ENCODE data around the gene GMPS. TPM values are rescaled to one million over a fixed set of nuclear protein-coding genes. Genes with fewer than 3 reads are reported as not detected.
"Not testable (repeated sequence)": the region's sequence is repeated elsewhere in the genome, so short reads cannot be mapped to it uniquely, and the experiment has no call there.

GMPS gene
- total RNA-seq, 1 experiment from 2014 or later = 29.7 TPM

DNA sequence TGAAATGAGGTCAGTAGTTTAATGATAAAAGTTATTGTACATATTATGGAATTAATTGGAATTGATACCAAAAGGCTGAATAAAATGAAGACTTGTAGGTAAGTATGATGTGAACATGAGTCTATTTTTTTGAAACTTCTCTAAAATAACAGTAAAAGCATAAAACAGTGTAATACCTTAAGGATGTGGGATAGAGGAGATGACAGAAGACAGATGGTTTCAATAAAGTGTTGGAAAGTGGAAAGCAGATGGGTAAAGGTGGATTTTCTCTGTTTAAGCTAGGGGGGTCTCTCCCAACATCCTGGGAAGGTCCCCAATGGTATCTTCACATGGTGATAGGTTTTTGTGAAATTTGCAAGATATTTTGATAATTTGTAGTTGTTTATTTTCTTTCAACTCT, 41.6 kb downstream of the GMPS start:
- no peak for DNase-seq (ENCODE audit: low read depth)
- in situ Hi-C loops (cut with HindIII; ENCODE audit: low pct_unique_long_range_greater_than_20kb, low sequenced_read_pairs) = no loop called here

DNA sequence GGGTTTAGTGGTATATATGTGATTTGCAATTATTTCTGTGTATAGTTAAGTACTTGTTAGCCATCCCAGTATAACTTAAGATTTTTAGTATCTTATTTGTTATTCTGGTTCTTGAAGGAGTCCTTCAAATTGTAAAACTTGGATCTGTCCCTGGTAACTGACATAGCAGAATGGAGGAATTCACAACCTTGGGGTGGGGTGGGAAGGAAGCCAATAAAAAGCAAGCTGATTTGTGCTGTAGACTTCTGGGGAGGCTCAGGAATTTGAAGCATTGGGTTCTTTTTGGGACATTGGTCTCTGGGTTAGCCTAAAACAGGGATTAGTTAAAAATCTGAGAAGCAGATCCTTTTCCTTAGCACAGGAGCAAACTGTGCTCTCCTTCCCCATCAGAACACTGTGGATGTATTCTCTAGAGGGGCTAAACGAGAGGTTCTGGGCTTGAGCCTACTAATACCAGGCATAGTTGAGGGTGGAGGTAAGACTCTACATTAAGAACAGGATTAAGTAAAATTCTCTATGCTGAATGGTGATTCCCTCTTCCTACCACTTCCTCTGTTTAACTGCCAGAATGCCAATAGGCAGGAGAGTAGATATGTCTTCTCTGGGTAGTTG, 42.2 kb downstream of the GMPS start:
- in situ Hi-C loops (cut with HindIII; ENCODE audit: low pct_unique_long_range_greater_than_20kb, low sequenced_read_pairs) = no loop called here
- DNase-seq (ENCODE audit: low read depth) = no peak

DNA sequence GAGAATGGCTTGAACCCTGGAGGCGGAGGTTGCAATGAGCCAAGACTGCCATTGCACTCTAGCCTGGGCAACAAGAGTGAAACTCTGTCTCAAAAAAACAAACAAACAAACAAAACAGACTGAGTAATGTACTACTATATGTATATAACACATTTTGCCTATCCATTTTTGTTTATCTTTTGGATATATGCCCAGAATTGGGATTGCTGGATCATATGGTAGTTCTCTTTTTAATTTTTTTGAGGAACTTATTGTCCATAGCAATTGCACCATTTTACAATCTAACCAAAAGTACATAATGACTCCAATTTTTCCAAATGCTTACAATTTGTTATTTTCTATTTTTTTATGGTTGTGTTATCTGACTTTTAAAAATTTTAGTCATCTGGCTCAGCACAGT, 47.3 kb downstream of the GMPS start:
- in situ Hi-C loops (cut with HindIII; ENCODE audit: low pct_unique_long_range_greater_than_20kb, low sequenced_read_pairs) = no loop called here
- no peak for DNase-seq (ENCODE audit: low read depth)

DNA sequence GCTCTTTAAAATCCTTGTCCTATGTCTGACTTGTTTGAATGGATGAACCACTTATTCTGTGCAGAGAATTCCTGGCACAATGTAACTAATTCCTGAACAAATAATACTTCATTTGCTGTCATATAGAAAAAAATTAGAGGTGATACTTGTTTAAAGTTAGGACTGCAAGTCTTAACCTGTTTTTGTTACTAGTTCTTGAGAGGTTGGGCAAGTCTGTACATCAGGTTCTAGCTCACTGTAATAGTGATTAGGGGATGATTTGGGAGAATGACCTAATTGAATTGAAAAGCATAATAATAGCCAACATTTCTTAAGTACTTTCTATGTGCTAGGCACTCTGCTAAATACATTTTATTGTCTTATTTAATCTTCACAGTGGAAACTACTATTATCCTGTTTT, 49.3 kb downstream of the GMPS start:
- DNase-seq (ENCODE audit: low read depth) = no peak
- in situ Hi-C loops (cut with HindIII; ENCODE audit: low pct_unique_long_range_greater_than_20kb, low sequenced_read_pairs) = no loop called here

DNA sequence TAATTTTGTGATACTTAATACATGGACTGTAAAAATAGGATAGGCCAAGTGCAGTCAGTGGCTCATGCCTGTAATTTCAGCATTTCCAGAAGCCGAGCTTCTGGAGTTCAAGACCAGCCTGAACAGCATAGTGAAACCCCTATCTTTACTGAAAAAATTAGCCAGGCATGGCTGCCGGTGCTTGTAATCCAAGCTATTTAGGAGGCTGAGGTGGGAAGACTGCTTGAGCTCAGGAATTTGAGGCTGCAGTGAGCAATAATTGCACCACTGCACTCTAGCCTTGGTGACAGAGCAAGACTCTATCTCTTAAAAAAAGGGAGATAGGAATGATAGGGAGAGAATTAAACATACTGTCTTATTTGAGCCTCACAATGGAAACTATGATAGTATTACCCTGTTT, 51.0 kb downstream of the GMPS start:
- DNase-seq (ENCODE audit: low read depth) = no peak
- in situ Hi-C loops (cut with HindIII; ENCODE audit: low pct_unique_long_range_greater_than_20kb, low sequenced_read_pairs) = no loop called here

DNA sequence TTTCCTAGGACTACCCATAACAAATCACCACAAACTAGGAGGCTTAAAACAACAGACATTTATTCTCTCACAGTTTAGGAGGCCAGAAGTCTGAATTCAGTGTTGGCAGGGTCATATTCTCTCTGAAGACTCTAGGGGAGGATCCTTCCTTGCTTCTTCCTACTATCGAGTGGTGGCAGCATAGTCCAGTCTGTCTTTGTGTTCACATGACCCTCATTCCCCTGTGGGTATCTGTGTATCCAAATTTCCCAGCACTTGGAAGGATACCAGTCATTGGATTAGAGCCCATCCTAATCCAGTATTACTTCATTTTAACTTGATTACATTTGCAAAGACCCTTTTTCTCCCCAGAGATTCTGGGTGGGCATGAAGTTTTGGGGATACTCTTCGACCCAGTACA, 63.8 kb downstream of the GMPS start:
- DNase-seq (ENCODE audit: low read depth) = no peak
- in situ Hi-C loops (cut with HindIII; ENCODE audit: low pct_unique_long_range_greater_than_20kb, low sequenced_read_pairs) = no loop called here

DNA sequence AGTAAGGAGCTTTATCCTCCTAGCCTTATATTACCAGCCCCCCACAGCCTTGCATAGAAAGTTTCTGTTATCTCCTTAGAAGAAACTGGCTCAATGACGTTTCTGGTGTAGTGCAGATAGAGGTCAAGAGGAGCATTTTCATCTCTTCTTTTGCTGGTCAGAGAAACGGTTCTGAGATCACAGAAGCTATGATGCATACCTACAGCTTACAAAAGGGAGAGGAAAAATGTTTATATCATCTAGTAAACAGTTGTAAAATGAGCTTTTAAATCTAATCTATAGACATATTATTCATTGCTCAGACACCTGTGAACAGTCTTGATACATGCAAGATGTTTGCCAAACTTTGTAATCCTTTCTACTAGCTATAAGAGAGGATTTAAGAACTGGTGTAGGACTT, 68.0 kb downstream of the GMPS start:
- DNase-seq (ENCODE audit: low read depth) = no peak
- in situ Hi-C loops (cut with HindIII; ENCODE audit: low pct_unique_long_range_greater_than_20kb, low sequenced_read_pairs) = no loop called here

DNA sequence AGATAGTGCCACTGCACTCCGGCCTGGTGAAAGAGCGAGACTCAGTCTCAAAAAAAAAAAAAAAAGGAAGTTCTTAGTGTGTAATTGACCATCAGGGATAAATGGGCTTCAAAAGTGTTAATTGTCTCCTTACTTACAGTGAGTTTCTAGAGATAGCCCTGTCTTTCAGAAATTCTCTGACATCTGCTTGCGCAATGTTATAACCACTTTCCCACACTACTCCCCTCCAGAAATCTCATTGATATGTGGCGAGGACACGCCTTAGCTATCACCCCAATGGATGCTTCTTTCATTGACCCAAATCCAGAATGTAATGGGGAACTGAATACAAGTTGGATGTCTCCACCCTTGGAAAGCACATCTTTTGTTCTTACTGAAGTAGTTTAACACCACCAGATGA, 70.9 kb downstream of the GMPS start:
- in situ Hi-C loops (cut with HindIII; ENCODE audit: low pct_unique_long_range_greater_than_20kb, low sequenced_read_pairs) = no loop called here
- no peak for DNase-seq (ENCODE audit: low read depth)

DNA sequence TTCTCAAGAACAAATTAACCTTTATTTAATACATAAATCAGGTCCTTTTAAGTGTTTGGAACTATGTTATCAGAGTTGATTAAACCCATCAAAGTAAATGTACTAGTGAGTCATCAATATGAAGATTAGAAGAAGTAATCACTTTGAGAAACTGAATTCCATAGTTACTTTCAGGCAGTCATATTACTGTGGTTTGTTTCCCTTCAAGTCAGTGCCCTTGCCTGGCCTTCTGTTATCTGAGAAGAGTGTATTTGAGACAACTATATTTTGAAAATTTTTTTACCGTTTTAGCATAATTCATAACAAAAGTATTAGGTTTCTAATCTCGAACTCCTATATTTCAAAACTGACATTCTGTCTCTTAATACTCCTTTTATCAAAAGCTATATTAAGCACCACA, 73.6 kb downstream of the GMPS start:
- in situ Hi-C loops (cut with HindIII; ENCODE audit: low pct_unique_long_range_greater_than_20kb, low sequenced_read_pairs) = no loop called here
- no peak for DNase-seq (ENCODE audit: low read depth)

DNA sequence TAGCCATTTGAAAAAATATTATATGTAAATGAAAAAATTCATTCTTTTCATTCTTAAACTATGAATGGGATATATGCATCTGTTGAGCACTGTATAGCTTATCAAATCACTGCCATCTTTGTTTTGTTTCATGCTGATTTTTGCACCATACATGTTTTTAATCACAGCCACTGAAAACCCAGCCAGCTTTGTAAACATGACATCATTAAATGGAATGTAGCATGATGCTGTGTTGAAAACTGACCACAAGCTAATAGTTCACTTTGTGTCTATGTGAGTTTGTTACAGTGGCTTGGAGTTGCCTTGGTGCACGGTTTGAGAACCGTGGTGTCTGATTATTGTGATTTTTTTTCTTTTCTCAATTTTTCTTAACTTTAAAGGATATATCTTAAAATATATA, 75.7 kb downstream of the GMPS start:
- peak; percentile 12 for DNase-seq (ENCODE audit: low read depth)
- in situ Hi-C loops (cut with HindIII; ENCODE audit: low pct_unique_long_range_greater_than_20kb, low sequenced_read_pairs) = no loop called here

DNA sequence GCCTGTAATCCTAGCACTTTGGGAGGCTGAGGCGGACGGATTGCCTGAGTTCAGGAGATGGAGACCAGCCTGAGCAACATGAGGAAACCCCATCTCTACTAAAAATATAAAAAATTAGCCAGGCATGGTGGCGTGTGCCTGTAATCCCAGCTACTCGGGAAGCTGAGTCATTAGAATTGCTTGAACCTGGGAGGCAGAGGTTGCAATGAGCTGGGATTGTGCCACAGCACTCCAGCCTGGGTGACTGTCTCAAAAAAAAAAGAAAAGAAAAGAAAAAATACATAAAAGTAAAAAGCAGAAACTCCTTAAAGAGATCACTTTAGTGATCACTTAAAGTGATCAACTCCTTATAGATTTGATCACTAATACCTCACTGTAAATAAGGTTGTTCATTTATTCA, 78.0 kb downstream of the GMPS start:
- no peak for DNase-seq (ENCODE audit: low read depth)
- in situ Hi-C loops (cut with HindIII; ENCODE audit: low pct_unique_long_range_greater_than_20kb, low sequenced_read_pairs) = no loop called here

DNA sequence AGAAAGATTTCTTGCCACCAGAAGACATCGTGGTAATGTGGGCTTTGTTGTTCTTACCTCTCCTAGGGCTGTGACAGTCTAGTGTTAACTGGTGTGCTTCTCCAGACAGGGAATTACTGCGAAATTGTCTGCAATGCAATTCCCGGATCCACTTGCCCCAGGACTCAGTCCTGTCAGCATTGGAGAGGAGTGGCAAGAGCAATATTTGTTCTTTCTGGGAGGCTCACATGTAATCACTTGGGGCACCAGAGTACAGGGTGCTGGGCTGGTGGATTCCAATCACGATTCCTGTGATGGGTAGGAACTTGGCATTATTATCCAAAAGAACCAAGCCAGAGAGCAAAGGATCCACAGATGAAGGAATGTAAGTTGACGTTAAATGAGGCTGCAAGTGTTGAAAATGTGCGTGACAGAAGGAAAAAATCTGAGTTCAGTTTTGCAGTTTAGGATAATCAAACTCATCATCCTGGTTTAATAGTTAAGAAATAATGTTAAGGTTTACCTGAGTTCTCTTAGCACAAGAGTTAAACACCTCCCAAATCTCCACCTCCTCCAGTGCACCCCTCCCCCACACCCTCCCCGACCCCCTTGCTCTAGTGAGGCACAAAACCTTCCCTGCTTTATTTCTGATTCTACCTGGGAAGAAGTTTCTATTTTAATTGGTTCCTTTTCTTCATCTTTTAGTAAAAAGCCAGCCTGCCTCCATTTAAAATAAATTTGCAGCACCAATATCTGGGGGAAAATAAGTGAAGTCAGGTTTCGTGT, 79.2 kb downstream of the GMPS start:
- DNase-seq (ENCODE audit: low read depth) = no peak
- in situ Hi-C loops (cut with HindIII; ENCODE audit: low pct_unique_long_range_greater_than_20kb, low sequenced_read_pairs) = no loop called here

DNA sequence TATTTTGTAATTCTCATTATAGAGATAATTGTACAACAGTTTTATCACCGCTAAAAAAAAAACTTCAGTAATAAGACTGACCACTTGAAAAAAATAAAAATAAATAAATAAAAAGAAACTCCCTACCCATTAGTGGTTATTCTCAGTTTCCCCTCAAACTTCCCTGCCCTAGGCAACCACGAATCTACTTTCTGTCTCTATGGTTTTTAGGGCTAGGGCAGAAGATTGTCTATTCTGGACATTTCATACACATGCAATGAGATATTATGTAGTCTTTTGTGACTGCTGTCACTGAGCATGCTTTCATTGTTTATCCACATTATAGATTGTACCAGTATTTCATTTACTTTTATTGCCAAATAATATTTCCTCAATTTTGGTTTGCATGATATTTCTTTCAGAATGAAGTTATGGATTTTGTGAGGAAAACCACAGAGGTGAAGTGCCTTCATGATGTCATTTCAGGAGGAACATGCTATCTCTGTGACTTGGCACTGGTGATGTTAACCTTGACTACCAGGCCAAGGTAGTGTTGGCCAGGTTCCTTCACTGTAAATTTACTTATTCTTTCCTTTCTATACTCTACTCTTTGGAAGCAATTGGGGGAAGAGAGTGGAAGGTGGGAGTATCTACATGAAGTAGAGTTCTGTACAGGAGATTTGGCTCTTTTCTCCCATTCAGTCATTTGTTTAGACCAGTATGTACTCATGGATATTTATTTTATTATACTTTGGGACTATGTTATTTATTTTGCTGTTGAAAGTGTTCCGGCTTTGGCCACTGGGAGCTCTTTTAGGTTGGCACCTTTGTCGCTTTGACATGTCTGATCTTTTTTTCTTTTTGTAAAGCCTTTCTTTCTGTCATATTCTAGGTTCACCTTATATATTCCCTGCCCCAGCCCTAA, 86.3 kb downstream of the GMPS start:
- in situ Hi-C loops (cut with HindIII; ENCODE audit: low pct_unique_long_range_greater_than_20kb, low sequenced_read_pairs) = no loop called here

DNA sequence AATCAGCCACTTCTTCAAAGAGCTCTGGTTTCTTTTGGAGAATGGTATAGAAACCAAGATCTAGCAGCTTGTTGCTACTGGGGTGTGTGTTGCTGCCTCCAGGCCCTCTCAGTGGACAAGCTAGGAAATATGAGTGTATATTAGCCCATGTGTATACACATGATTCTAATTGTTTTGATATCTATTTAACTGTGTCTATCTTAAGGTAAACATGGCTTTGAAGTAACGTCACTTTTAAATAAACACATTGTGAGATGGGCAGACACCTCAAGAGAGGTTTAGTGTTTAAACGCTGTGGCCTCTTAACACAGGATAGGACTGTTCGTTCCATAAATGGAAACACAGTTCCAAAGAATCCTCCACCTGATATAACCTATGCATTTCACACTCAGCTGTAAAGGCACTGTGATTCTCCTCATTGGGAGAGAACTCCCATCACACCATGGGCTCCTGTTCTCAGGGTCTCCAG, 87.0 kb downstream of the GMPS start:
- in situ Hi-C loops (cut with HindIII; ENCODE audit: low pct_unique_long_range_greater_than_20kb, low sequenced_read_pairs) = no loop called here

More for the DNA sequence above, 86.3 kb downstream of the GMPS start:
- no peak for DNase-seq (ENCODE audit: low read depth)

DNA sequence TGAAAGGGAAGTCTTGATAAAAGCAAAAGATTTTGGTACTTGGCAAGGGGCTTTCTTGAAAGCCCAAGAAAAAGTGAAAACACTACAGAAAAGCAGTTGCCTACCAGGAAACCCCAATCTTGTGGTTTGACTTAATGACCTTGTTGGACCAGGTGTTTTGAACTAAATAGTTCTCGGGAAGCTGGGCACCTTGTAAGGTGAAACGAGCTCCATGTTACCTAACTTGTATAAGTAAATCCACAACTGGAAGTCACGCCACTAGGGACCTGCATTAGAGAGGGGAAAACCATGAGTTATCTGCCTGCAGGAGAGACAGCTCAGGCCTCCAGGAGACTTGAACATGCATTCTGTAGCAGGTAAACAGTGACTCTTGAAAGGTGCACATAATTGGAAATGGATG, 88.2 kb downstream of the GMPS start:
- DNase-seq (ENCODE audit: low read depth) = no peak
- in situ Hi-C loops (cut with HindIII; ENCODE audit: low pct_unique_long_range_greater_than_20kb, low sequenced_read_pairs) = no loop called here

More for the DNA sequence above, 87.0 kb downstream of the GMPS start:
- no peak for DNase-seq (ENCODE audit: low read depth)

DNA sequence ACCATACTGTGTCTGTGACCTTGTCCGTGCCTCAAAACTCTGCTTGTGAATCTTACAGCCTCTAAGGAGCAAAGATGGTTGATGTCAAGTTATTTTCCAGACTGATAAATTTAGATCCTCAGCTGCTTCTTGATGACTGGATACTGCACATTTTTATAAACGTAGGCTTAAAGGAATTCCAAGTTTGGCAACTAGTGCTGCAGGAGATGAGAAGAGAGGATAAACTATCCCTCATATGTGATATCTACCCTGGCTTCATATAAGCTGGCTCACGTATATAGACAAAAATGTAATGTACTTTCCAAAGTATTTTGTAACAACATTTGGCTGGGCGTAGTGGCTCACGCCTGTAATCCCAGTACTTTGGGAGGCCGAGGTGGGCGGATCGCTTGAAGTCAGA, 89.6 kb downstream of the GMPS start:
- in situ Hi-C loops (cut with HindIII; ENCODE audit: low pct_unique_long_range_greater_than_20kb, low sequenced_read_pairs) = no loop called here
- DNase-seq (ENCODE audit: low read depth) = no peak

DNA sequence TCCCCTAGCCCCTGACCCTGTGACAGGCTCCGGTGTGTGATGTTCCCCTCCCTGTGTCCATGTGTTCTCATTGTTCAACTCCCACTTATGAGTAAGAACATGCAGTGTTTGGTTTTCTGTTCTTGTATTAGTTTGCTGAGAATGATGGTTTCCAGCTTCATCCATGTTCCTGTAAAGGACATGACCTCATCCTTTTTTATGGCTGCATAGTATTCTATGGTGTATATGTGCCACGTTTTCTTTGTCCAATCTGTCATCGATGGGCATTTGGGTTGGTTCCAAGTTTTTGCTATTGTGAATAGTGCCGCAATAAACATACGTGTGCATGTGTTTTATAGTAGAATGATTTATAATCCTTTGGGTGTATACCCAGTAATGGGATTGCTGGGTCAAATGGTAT, 90.6 kb downstream of the GMPS start:
- DNase-seq (ENCODE audit: low read depth); in situ Hi-C loops (cut with HindIII; ENCODE audit: low pct_unique_long_range_greater_than_20kb, low sequenced_read_pairs): not testable (repeated sequence)

DNA sequence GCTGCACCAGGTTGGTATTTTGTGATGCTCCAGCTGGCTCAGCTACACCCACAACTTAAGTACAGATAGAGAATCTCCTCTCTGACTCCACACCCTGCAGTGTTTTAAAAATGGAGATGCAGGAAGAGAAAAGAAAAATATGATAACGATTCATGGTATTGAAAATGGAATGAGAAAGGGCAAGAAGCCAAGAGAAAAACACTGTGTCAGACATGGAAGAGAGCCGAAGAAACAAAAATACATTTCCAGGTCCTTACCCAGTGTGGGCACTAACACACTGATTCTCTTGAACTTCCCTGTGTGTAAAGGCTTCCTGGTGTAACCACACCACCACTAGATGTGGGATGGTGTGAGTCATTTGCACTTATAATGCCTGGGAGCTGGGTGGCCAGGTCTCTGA, 93.1 kb downstream of the GMPS start:
- DNase-seq (ENCODE audit: low read depth) = no peak
- in situ Hi-C loops (cut with HindIII; ENCODE audit: low pct_unique_long_range_greater_than_20kb, low sequenced_read_pairs) = no loop called here

DNA sequence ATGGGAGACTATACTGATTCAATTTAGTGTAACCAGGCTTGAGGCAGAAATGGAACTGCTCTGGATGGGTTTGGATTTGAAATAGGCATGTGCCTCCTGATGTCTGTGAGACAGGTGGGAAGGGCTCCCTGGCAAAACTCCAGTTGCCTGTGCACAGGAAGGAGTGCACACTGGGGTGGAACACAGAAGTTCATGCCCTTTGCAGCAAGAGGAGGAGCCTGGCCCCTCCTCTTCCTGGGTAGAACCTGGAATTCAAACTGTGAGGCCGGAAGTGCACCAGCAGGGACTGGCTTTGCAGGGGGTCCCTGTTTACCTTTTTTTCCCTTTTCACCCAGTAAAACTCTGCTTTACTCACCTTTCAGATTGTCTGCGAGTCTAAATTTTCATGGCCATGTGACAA, 99.9 kb downstream of the GMPS start:
- in situ Hi-C loops (cut with HindIII; ENCODE audit: low pct_unique_long_range_greater_than_20kb, low sequenced_read_pairs) = no loop called here
- DNase-seq (ENCODE audit: low read depth) = no peak

All from Caki2 (cell line).